Endometrial microvascular endothelial cells (primary cell): ENCODE data around the gene CDH13. TPM values are rescaled to one million over a fixed set of nuclear protein-coding genes. Genes with fewer than 3 reads are reported as not detected.

Experiments
- in situ Hi-C: cut with HindIII; loops from 2 replicates; pipeline ENCODE4 v1.10.0; 2017; ENCODE audit warnings: low sequenced_read_pairs, low pct_unique_long_range_greater_than_20kb; ENCODE audit errors: inconsistent ontology term
- total RNA-seq: library from RNA; depleted of rRNA; stranded (reverse); fragments of >200 nt; gene quantifications from one replicate; pipeline ENCODE4 v1.2.3, GENCODE V29; 2015; ENCODE audit errors: inconsistent ontology term

CDH13 gene
- total RNA-seq, 1 donor from 2014 or later = 75.5 TPM

GRCh38 chr16:83747936-83748335 lies 1121.2 kb downstream of the CDH13 start:
- in situ Hi-C loops = no loop called here

DNA sequence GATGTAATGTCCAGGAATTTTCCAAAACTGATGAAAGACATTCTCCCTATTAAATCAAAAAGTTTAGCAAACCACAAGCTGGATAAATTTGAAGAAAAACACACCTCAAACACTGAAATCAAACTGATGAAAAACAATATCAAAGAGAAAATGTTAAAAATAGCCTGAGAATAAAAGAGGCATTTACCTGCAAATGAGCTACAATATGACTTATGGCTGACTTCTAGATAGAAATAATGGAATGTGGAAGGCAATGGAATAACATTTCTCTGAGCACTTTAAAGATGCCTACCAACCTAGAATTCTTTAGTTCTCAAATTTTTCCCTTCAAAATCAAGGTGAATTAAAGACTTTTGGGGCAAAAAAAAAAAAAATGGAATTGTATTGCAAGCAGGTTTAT lies 1128.6 kb downstream of the CDH13 start:
- in situ Hi-C loops = no loop called here

- in situ Hi-C loops = no loop called here
Observed at GRCh38 chr16:83762141-83762991, 1135.6 kb downstream of the CDH13 start.

- in situ Hi-C loops = no loop called here
Observed at GRCh38 chr16:83762992-83763358, 1136.2 kb downstream of the CDH13 start.

DNA sequence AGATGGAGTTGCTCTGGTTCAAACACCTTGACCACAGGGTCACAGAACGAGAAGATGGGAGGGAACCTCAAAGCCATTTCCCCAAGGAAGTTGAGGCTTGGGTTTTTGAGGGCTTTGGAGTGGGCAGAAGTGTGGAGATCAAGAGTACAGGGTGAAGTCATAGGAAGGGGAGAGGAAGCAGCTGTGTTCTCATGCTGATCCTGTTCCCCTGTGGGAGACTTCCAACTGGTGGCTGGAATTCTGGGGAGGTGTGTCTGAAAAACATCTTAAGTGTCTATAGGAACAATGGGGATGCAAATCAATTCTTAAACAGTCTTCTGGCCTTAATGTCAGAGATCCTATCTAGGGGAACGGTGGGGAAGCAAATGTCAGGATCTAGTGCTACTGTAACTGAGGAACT lies 1142.2 kb downstream of the CDH13 start:
- in situ Hi-C loops = no loop called here

GRCh38 chr16:83769397-83770008 lies 1142.7 kb downstream of the CDH13 start:
- in situ Hi-C loops = no loop called here

GRCh38 chr16:83771306-83771942 lies 1144.7 kb downstream of the CDH13 start:
- in situ Hi-C loops = no loop called here

GRCh38 chr16:83772806-83773205 lies 1146.0 kb downstream of the CDH13 start:
- in situ Hi-C loops = no loop called here

DNA sequence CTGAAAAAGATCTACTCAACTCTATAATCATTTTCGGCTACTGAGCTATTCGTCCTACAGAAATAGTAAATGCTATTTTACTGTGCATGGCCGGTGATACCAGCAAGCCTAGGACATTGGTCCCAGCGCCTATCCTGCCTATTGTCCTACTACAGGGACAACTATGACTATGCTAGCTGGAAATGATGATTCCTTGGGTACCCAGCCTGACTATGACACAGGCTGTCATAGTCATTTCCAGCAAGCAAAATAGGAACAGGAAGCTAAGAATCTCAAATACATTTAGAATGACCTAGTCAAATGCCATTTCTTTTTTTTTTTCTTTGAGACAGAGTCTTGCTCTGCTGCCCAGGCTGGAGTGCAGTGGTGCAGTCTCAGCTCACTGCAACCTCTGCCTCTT lies 1147.3 kb downstream of the CDH13 start:
- in situ Hi-C loops = no loop called here

DNA sequence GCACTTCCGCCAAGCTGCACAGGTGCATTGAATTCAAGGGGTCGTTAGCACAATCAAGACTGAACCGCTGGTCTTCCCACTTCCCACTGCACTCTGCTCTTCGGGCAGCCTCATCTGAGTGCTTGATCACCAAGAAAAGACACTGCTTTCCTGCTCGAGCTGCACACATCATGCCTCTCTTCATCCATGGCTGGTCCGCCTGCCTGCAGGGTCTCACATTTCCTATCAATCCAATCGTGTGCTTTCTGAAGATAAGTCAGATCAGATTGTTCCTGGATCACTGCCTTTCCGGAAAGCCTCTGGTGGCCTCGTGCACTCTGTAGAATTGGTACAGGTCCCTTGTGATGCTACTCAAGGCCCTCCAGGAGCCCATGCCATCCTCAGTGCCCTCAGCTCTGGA lies 1150.2 kb downstream of the CDH13 start:
- in situ Hi-C loops = no loop called here

- in situ Hi-C loops = no loop called here
Observed at GRCh38 chr16:83779886-83780285, 1153.1 kb downstream of the CDH13 start.

- in situ Hi-C loops = no loop called here
Observed at GRCh38 chr16:83785455-83785854, 1158.7 kb downstream of the CDH13 start.

DNA sequence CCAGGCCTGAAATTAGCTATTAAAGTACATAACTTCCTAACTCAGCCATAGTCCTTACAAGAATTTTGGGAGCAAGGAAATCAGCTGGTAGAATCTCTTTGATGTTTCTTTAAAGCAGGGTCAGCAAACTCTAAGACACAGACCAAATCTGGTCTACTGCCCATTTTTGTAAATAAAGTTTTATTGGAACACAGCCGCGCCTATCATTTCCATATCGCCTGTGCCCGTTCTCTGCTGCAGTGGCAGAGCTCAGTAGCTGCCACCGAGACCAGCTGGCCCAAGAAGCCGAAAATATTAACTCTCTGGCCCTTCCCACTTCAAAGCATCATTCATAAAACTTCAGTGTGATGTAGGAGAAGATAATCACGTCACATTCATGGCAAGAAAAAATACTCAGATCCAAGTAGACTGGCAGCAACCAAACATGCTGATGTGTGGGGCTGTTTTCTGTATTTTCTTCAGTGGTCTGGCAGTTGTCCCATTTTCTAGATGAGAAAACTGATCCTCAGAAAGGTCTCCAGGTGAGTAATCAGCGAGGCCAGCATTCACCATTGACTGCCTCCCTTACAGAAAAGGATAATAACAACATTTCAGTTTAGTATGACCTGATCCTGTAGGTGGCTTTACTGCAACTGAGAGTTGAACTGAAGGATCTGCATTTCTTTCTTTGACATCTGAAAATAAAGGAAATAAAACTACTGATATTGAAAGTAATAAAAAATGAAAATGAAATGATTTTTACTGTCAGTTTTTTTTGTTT lies 1163.1 kb downstream of the CDH13 start:
- in situ Hi-C loops = no loop called here

- in situ Hi-C loops = no loop called here
Observed at GRCh38 chr16:83791916-83792315, 1165.1 kb downstream of the CDH13 start.

DNA sequence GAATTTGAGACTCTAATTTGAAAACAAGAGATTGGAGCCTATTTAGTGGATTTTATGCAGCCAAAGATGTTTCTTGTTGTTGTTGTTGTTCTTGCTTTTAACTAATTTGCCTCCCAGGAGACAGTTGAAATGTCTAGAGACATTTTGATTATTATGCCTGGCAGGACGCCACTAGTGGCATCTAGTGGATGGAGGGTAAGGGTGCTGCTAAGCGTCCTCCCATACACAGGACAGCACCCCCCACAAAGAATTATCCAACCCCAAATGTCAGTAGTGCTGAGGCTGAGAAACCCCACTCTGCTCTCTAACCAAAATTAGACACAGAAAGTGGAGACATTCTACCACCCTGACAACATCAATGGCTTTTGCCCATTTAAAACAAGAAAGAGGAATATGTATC lies 1165.6 kb downstream of the CDH13 start:
- in situ Hi-C loops = no loop called here

DNA sequence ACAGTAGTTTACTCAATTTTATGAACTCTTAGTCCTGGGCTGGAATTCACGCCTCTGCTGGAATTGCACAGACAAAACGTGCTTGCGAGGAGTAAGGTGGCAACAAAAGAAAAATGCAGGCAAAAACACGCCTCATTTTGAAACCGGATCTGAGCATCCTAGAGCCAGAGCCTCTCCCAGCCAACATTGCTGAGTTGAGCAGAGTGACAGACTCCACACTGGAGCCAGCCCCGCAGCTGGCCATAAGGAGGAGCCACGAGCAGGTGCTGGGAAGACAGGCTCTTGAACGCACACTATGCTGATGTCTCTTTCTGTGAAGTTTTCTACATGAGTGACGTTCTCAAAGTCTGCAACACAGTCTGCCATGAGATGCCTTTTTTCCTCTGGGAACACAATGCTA lies 1166.4 kb downstream of the CDH13 start:
- in situ Hi-C loops = no loop called here

DNA sequence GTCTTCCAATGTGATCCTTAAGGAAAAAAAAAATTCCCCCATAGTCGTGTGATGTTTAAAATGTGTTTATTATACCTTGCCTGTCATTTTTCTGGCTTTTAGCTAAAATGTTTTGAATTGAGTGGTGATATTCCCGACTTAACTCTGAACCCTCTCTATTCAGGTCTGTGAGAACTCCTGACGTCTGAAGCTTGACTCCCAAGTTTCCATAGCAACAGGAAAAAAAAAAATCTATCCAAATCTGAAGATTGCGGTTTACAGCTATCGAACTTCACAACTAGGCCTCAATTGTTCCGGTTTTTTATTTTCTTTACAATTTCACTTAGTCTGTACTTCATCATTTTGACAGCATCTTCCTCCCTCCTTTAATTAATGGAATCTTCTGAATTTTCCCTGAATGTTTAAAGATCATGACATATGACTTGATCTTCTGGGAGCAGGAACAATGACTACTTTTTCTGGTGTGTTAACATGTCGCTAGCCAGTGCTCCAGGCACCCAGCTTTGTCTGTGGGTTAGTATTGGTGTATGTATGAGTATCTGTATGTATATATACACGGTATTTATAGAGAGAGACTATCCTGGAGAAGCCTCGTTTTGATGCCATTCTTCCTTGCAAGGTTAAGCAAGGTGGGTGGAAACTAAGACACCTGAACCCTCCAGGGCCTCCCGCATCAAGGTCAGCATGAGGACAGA lies 1168.2 kb downstream of the CDH13 start:
- in situ Hi-C loops = no loop called here

- in situ Hi-C loops = no loop called here
Observed at GRCh38 chr16:83797013-83797412, 1170.2 kb downstream of the CDH13 start.

DNA sequence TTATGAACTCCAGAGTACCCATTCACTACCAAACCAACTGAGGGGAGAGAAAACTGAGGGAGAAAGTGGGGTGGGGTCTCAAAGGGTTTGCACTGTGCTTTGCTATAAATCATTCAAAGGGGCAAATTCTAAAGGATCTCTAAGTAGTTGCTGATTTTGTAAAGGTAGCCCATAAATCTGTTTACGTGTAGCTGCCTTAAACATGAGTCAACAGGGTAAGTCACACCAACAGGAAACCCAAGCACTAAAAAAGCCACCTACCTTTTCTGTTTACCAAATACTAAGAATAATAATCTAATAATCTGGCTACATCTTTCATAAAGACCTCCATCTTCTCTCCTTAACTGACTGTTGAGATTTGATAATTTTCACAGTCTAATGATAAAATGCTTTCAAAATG lies 1172.6 kb downstream of the CDH13 start:
- in situ Hi-C loops = no loop called here
